A673 (cell line): ENCODE measurements around the gene SLC5A4. TPM values are rescaled to one million over a fixed set of nuclear protein-coding genes. Genes with fewer than 3 reads are reported as not detected.

Experiments used
- BruUV-seq: library from RNA; stranded (reverse); fragments of 400-500 nt; replicated peaks from 2 replicates; lab custom pipeline; 2021; lab: Mats Ljungman, UMichigan
- CTCF ChIA-PET: fragments of 300-600 bp; sonication (Branson Sonifier 250); formaldehyde crosslinking; loops from one replicate; lab custom pipeline; 2022; ENCODE audit warnings: antibody characterized with exemption; lab: Charles Lee
- POLR2A ChIA-PET: fragments of 300-600 bp; sonication (Branson Sonifier 250); formaldehyde crosslinking; loops from one replicate; lab custom pipeline; 2022; ENCODE audit warnings: antibody characterized with exemption; ENCODE audit not compliant: low non-redundant PET; lab: Charles Lee
- DNase-seq: peaks from one replicate; pipeline ENCODE4 v3.0.0-alpha.2; 2015; ENCODE audit warnings: low spot score
- H3K27ac ChIP-seq: fragments of 200-600 bp; sonication (generic); 2 replicates; pipeline ENCODE4 v1.5.1; 2016; ENCODE audit warnings: mixed run types, low read depth, mild to moderate bottlenecking, mixed read lengths, antibody characterized with exemption, low read length; ENCODE audit not compliant: poor library complexity, severe bottlenecking
- H3K27me3 ChIP-seq: fragments of 200-600 bp; sonication (generic); replicated peaks from 2 replicates; pipeline ENCODE4 v1.6.1; 2017; ENCODE audit warnings: mixed run types, low read depth, mild to moderate bottlenecking, mixed read lengths, antibody characterized with exemption, low read length; ENCODE audit not compliant: insufficient read depth, poor library complexity
- H3K36me3 ChIP-seq: fragments of 200-600 bp; sonication (generic); 2 replicates; pipeline ENCODE4 v1.6.1; 2016; ENCODE audit warnings: mixed run types, mild to moderate bottlenecking, mixed read lengths, antibody characterized with exemption, low read length; ENCODE audit not compliant: insufficient read depth, poor library complexity, severe bottlenecking
- H3K4me1 ChIP-seq: fragments of 200-600 bp; sonication (generic); 2 replicates; pipeline ENCODE4 v1.6.1; 2017; ENCODE audit warnings: mixed run types, mild to moderate bottlenecking, mixed read lengths, antibody characterized with exemption, low read length; ENCODE audit not compliant: insufficient read depth, poor library complexity, severe bottlenecking
- H3K4me3 ChIP-seq: fragments of 200-600 bp; sonication (generic); 2 replicates; pipeline ENCODE4 v1.5.1; 2016; ENCODE audit warnings: low read depth, mixed run types, mild to moderate bottlenecking, mixed read lengths, low read length; ENCODE audit not compliant: poor library complexity, severe bottlenecking
- H3K9me3 ChIP-seq: fragments of 200-600 bp; sonication (generic); 2 replicates; pipeline ENCODE4 v1.6.1; 2016; ENCODE audit warnings: mixed run types, low read depth, mild to moderate bottlenecking, mixed read lengths, antibody characterized with exemption, low read length; ENCODE audit not compliant: poor library complexity, severe bottlenecking
- CTCF ChIP-seq: fragments of 300-800, 200-600 bp; sonication (generic); conservative IDR thresholded peaks from 2 replicates; pipeline ENCODE4 v1.5.1; 2017; ENCODE audit warnings: low read depth, mild to moderate bottlenecking, antibody characterized with exemption, low read length, moderate library complexity, mixed read lengths
- EZH2 ChIP-seq: fragments of 200-600 bp; sonication (generic); IDR thresholded peaks from 2 replicates; pipeline ENCODE4 v1.6.1; 2017; ENCODE audit warnings: borderline replicate concordance, low read depth, mild to moderate bottlenecking, mixed read lengths, antibody characterized with exemption, low read length; ENCODE audit not compliant: poor library complexity, severe bottlenecking
- intact Hi-C: fragments of 100-400 bp; cut with micrococcal nuclease; formaldehyde crosslinking; loops from one replicate; pipeline ENCODE4 v1.10.0; 2022; ENCODE audit not compliant: unreplicated experiment
- total RNA-seq: library from RNA; stranded (reverse); gene quantifications from 2 replicates; pipeline ENCODE4 v1.2.3, GENCODE V29; 2021

Gene SLC5A4
- total RNA-seq, 1 experiment from 2014 or later = 0.19 TPM

GRCh38 chr22:32207971-32208480 lies 47.1 kb downstream of the SLC5A4 start:
- TF ChIP-seq CTCF = no peak
- no peak for TF ChIP-seq EZH2
- no peak overlapping the region for H3K4me3 ChIP-seq
- no TSS peak for BruUV-seq
- CTCF ChIA-PET = no interaction called here
- intact Hi-C loops = loop anchor here (10.0 kb wide), 1 partner anchor 233 kb away; no protein-coding TSS in a partner anchor
- peaks cover 9% of the 10 kb centered on the region for H3K27me3 ChIP-seq
- no peaks in the 10 kb centered on the region for H3K36me3 ChIP-seq
- DNase-seq = no peak
- H3K27ac ChIP-seq = no peak overlapping the region
- H3K9me3 ChIP-seq = no peaks in the 10 kb centered on the region
- peaks cover 4% of the 10 kb centered on the region for H3K4me1 ChIP-seq
- POLR2A ChIA-PET = no interaction called here

GRCh38 chr22:32206774-32207758 lies 48.1 kb downstream of the SLC5A4 start:
- POLR2A ChIA-PET = no interaction called here
- peaks cover 18% of the 10 kb centered on the region for H3K27me3 ChIP-seq
- peaks cover 4% of the 10 kb centered on the region for H3K4me1 ChIP-seq
- BruUV-seq = no TSS peak
- DNase-seq = peak; percentile 28
- no peaks in the 10 kb centered on the region for H3K36me3 ChIP-seq
- no peak overlapping the region for H3K4me3 ChIP-seq
- CTCF ChIA-PET = no interaction called here
- H3K27ac ChIP-seq = no peak overlapping the region
- no peaks in the 10 kb centered on the region for H3K9me3 ChIP-seq
- peak; percentile 55 for TF ChIP-seq CTCF
- no peak for TF ChIP-seq EZH2
- intact Hi-C loops = loop anchor here (10.0 kb wide), 1 partner anchor 232 kb away; no protein-coding TSS in a partner anchor

- TF ChIP-seq CTCF (no peak), EZH2 (no peak)
- DNase-seq = no peak
- intact Hi-C loops = loop anchor here (10.0 kb wide), 1 partner anchor 231 kb away; no protein-coding TSS in a partner anchor
- H3K36me3 ChIP-seq = no peaks in the 10 kb centered on the region
- ChIA-PET POLR2A (no interaction called here), CTCF (no interaction called here)
- H3K27ac ChIP-seq = no peak overlapping the region
- H3K4me3 ChIP-seq = no peak overlapping the region
- BruUV-seq = no TSS peak
- peaks cover 18% of the 10 kb centered on the region for H3K27me3 ChIP-seq
- no peaks in the 10 kb centered on the region for H3K9me3 ChIP-seq
- H3K4me1 ChIP-seq = peaks cover 4% of the 10 kb centered on the region
These were observed 49.0 kb downstream of the SLC5A4 start for GRCh38 chr22:32205974-32206773.
